Keratinocyte (primary cell): ENCODE measurements around the gene CDH6.

Experiments
- EZH2 ChIP-seq: IDR thresholded peaks from one replicate; pipeline ENCODE4 v1.6.1; 2012; ENCODE audit warnings: inconsistent platforms, mild to moderate bottlenecking, low read length, moderate library complexity
- TF ChIP-seq, protein P1 (sequence below), 3 experiments: IDR thresholded peaks in 1 of 3; conservative IDR thresholded peaks in 1 of 3; optimal IDR thresholded peaks in 1 of 3; 2 replicates in 2 of 3; 3 replicates in 1 of 3; pipeline versions ENCODE3 to v1.5.1; 2011; ENCODE audit warnings: low read length in 3 of 3, mild to moderate bottlenecking in 3 of 3, moderate library complexity in 2 of 3, control low read depth in 1 of 3, inconsistent platforms in 1 of 3; ENCODE audit not compliant: insufficient read depth in 2 of 3; ENCODE audit errors: extremely low read depth in 1 of 3

DNA sequence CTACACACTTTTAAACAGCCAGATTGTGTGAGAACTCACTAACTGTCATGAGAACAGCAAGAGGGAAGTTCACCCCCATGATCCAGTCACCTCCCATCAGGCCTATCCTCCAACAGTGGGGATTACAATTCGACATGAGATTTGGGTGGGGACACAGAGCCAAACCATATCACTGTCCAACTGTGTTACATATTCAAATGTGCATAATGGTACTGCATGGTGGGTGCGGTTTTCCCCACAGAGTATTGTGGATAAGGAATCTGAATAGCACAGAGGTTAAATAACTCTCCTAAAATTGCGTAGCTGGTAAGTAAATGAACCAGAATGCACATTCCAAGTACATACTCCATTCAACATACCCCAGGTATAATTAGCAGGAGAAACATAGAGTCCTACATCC, 32.1 kb downstream of the CDH6 start:
- TF ChIP-seq EZH2: no peak
- TF ChIP-seq, protein P1, sequence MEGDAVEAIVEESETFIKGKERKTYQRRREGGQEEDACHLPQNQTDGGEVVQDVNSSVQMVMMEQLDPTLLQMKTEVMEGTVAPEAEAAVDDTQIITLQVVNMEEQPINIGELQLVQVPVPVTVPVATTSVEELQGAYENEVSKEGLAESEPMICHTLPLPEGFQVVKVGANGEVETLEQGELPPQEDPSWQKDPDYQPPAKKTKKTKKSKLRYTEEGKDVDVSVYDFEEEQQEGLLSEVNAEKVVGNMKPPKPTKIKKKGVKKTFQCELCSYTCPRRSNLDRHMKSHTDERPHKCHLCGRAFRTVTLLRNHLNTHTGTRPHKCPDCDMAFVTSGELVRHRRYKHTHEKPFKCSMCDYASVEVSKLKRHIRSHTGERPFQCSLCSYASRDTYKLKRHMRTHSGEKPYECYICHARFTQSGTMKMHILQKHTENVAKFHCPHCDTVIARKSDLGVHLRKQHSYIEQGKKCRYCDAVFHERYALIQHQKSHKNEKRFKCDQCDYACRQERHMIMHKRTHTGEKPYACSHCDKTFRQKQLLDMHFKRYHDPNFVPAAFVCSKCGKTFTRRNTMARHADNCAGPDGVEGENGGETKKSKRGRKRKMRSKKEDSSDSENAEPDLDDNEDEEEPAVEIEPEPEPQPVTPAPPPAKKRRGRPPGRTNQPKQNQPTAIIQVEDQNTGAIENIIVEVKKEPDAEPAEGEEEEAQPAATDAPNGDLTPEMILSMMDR (optimal IDR thresholded peaks at IDR 0.05 in 1 of 3, IDR thresholded peaks at IDR 0.05 in 1 of 3, conservative IDR thresholded peaks at IDR 0.05 in 1 of 3; ENCODE audit: extremely low read depth in 1 of 3, insufficient read depth in 2 of 3, low read length in 3 of 3): no peak
